Loucy (cell line): ENCODE results near the gene LCOR.

Source experiments
- CTCF ChIP-seq: fragments of 200-600 bp; sonication (generic); conservative IDR thresholded peaks from 2 replicates; pipeline ENCODE4 v1.5.1; 2014; ENCODE audit warnings: mild to moderate bottlenecking, antibody characterized with exemption, low read length
- EZH2phosphoT487 ChIP-seq: fragments of 200-600 bp; IDR thresholded peaks from 2 replicates; pipeline ENCODE4 v1.6.1; 2018; ENCODE audit warnings: antibody characterized with exemption, mild to moderate bottlenecking, moderate library complexity, borderline replicate concordance

GRCh38 chr10:97040706-97041105, 208.6 kb downstream of the LCOR start:
- TF ChIP-seq CTCF, result no peak
- TF ChIP-seq EZH2phosphoT487, result no peak
